A673 (cell line): ENCODE measurements around the gene PLOD2. TPM values are rescaled to one million over a fixed set of nuclear protein-coding genes. Genes with fewer than 3 reads are reported as not detected.

ENCODE experiments used
- BruUV-seq: library from RNA; stranded (reverse); fragments of 400-500 nt; replicated peaks from 2 replicates; lab custom pipeline; 2021; lab: Mats Ljungman, UMichigan
- CTCF ChIA-PET: fragments of 300-600 bp; sonication (Branson Sonifier 250); formaldehyde crosslinking; loops from one replicate; lab custom pipeline; 2022; ENCODE audit warnings: antibody characterized with exemption; lab: Charles Lee
- POLR2A ChIA-PET: fragments of 300-600 bp; sonication (Branson Sonifier 250); formaldehyde crosslinking; loops from one replicate; lab custom pipeline; 2022; ENCODE audit warnings: antibody characterized with exemption; ENCODE audit not compliant: low non-redundant PET; lab: Charles Lee
- DNase-seq: peaks from one replicate; pipeline ENCODE4 v3.0.0-alpha.2; 2015; ENCODE audit warnings: low spot score
- H3K27ac ChIP-seq: fragments of 200-600 bp; sonication (generic); 2 replicates; pipeline ENCODE4 v1.5.1; 2016; ENCODE audit warnings: mixed run types, low read depth, mild to moderate bottlenecking, mixed read lengths, antibody characterized with exemption, low read length; ENCODE audit not compliant: poor library complexity, severe bottlenecking
- H3K27me3 ChIP-seq: fragments of 200-600 bp; sonication (generic); replicated peaks from 2 replicates; pipeline ENCODE4 v1.6.1; 2017; ENCODE audit warnings: mixed run types, low read depth, mild to moderate bottlenecking, mixed read lengths, antibody characterized with exemption, low read length; ENCODE audit not compliant: insufficient read depth, poor library complexity
- H3K36me3 ChIP-seq: fragments of 200-600 bp; sonication (generic); 2 replicates; pipeline ENCODE4 v1.6.1; 2016; ENCODE audit warnings: mixed run types, mild to moderate bottlenecking, mixed read lengths, antibody characterized with exemption, low read length; ENCODE audit not compliant: insufficient read depth, poor library complexity, severe bottlenecking
- H3K4me1 ChIP-seq: fragments of 200-600 bp; sonication (generic); 2 replicates; pipeline ENCODE4 v1.6.1; 2017; ENCODE audit warnings: mixed run types, mild to moderate bottlenecking, mixed read lengths, antibody characterized with exemption, low read length; ENCODE audit not compliant: insufficient read depth, poor library complexity, severe bottlenecking
- H3K4me3 ChIP-seq: fragments of 200-600 bp; sonication (generic); 2 replicates; pipeline ENCODE4 v1.5.1; 2016; ENCODE audit warnings: low read depth, mixed run types, mild to moderate bottlenecking, mixed read lengths, low read length; ENCODE audit not compliant: poor library complexity, severe bottlenecking
- H3K9me3 ChIP-seq: fragments of 200-600 bp; sonication (generic); 2 replicates; pipeline ENCODE4 v1.6.1; 2016; ENCODE audit warnings: mixed run types, low read depth, mild to moderate bottlenecking, mixed read lengths, antibody characterized with exemption, low read length; ENCODE audit not compliant: poor library complexity, severe bottlenecking
- CTCF ChIP-seq: fragments of 300-800, 200-600 bp; sonication (generic); conservative IDR thresholded peaks from 2 replicates; pipeline ENCODE4 v1.5.1; 2017; ENCODE audit warnings: low read depth, mild to moderate bottlenecking, antibody characterized with exemption, low read length, moderate library complexity, mixed read lengths
- EZH2 ChIP-seq: fragments of 200-600 bp; sonication (generic); IDR thresholded peaks from 2 replicates; pipeline ENCODE4 v1.6.1; 2017; ENCODE audit warnings: borderline replicate concordance, low read depth, mild to moderate bottlenecking, mixed read lengths, antibody characterized with exemption, low read length; ENCODE audit not compliant: poor library complexity, severe bottlenecking
- intact Hi-C: fragments of 100-400 bp; cut with micrococcal nuclease; formaldehyde crosslinking; loops from one replicate; pipeline ENCODE4 v1.10.0; 2022; ENCODE audit not compliant: unreplicated experiment
- total RNA-seq: library from RNA; stranded (reverse); gene quantifications from 2 replicates; pipeline ENCODE4 v1.2.3, GENCODE V29; 2021

PLOD2 gene
- total RNA-seq, 1 experiment from 2014 or later, result 34.6 TPM

GRCh38 chr3:146035366-146035765 lies 125.6 kb downstream of the PLOD2 start:
- no peaks in the 10 kb centered on the region for H3K36me3 ChIP-seq
- BruUV-seq, result no TSS peak
- no peak overlapping the region for H3K27ac ChIP-seq
- no peaks in the 10 kb centered on the region for H3K4me1 ChIP-seq
- POLR2A ChIA-PET, result no interaction called here
- CTCF ChIA-PET, result no interaction called here
- H3K4me3 ChIP-seq, result no peak overlapping the region
- no peak for DNase-seq
- no peaks in the 10 kb centered on the region for H3K9me3 ChIP-seq
- intact Hi-C loops, result no loop called here
- TF ChIP-seq CTCF (no peak), EZH2 (no peak)
- no peaks in the 10 kb centered on the region for H3K27me3 ChIP-seq

- intact Hi-C loops, result no loop called here
- TF ChIP-seq EZH2, result no peak
Observed at GRCh38 chr3:146033950-146034349, 127.0 kb downstream of the PLOD2 start.

GRCh38 chr3:146026547-146026946 lies 134.4 kb downstream of the PLOD2 start:
- intact Hi-C loops, result loop anchor here (5.0 kb wide), 1 partner anchor 249 kb away; no protein-coding TSS in a partner anchor
- ChIA-PET CTCF (interaction anchor here (1.0 kb wide), 1 partner anchor 250 kb away, joined by 3 read pairs; no protein-coding TSS in a partner anchor), POLR2A (no interaction called here)

More at GRCh38 chr3:146033950-146034349, 127.0 kb downstream of the PLOD2 start:
- no peak overlapping the region for H3K4me3 ChIP-seq
- CTCF ChIA-PET, result no interaction called here
- H3K27ac ChIP-seq, result no peak overlapping the region
- no peaks in the 10 kb centered on the region for H3K27me3 ChIP-seq
- no peaks in the 10 kb centered on the region for H3K9me3 ChIP-seq
- no TSS peak for BruUV-seq
- POLR2A ChIA-PET, result no interaction called here
- H3K36me3 ChIP-seq, result no peaks in the 10 kb centered on the region
- no peaks in the 10 kb centered on the region for H3K4me1 ChIP-seq
- no peak for DNase-seq

More at GRCh38 chr3:146026547-146026946, 134.4 kb downstream of the PLOD2 start:
- Histone ChIP-seq H3K36me3 (no peaks in the 10 kb centered on the region), H3K4me1 (no peaks in the 10 kb centered on the region), H3K9me3 (no peaks in the 10 kb centered on the region), H3K27me3 (no peaks in the 10 kb centered on the region), H3K4me3 (no peak overlapping the region), H3K27ac (no peak overlapping the region)
- no TSS peak for BruUV-seq
- TF ChIP-seq CTCF, result peak; percentile 29; the same call in 1 of the 2 replicates
- TF ChIP-seq EZH2, result no peak
- DNase-seq, result peak; percentile 5
